Prostate gland (tissue), 2 donors: ENCODE measurements around the gene RAP2C.

ENCODE experiments used
- POLR2A ChIP-seq: fragments of 450-650 bp; IDR thresholded peaks from one replicate; pipeline ENCODE4 v1.6.1; 2016; ENCODE audit warnings: antibody characterized with exemption, mild to moderate bottlenecking
- POLR2AphosphoS5 ChIP-seq: sonication (generic); formaldehyde crosslinking; IDR thresholded peaks from one replicate; pipeline ENCODE4 v1.6.1; 2017; ENCODE audit warnings: antibody characterized with exemption
- TF ChIP-seq, protein P1 (sequence below), 4 experiments: fragments of 200-600 bp in 2 of 4; fragments of 450-650 bp in 2 of 4; sonication (generic) in 2 of 4; IDR thresholded peaks; 1 replicate in 3 of 4; 2 replicates in 1 of 4; pipeline ENCODE4 v1.5.1; 2016 to 2019; ENCODE audit warnings: antibody characterized with exemption in 4 of 4, mild to moderate bottlenecking in 2 of 4, moderate library complexity in 2 of 4

GRCh38 chrX:132227383-132228112, 8.3 kb upstream of the RAP2C start:
- no peak for TF ChIP-seq POLR2AphosphoS5
- no peak for TF ChIP-seq POLR2A
- TF ChIP-seq, protein P1, sequence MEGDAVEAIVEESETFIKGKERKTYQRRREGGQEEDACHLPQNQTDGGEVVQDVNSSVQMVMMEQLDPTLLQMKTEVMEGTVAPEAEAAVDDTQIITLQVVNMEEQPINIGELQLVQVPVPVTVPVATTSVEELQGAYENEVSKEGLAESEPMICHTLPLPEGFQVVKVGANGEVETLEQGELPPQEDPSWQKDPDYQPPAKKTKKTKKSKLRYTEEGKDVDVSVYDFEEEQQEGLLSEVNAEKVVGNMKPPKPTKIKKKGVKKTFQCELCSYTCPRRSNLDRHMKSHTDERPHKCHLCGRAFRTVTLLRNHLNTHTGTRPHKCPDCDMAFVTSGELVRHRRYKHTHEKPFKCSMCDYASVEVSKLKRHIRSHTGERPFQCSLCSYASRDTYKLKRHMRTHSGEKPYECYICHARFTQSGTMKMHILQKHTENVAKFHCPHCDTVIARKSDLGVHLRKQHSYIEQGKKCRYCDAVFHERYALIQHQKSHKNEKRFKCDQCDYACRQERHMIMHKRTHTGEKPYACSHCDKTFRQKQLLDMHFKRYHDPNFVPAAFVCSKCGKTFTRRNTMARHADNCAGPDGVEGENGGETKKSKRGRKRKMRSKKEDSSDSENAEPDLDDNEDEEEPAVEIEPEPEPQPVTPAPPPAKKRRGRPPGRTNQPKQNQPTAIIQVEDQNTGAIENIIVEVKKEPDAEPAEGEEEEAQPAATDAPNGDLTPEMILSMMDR (IDR thresholded peaks at IDR 0.05): no peak
